Activated T-cell treated with anti-CD3 and anti-CD28 coated beads, Interleukin-2, amount 50 U/mL, for 1 hour (primary cell): ENCODE measurements around the gene OR1F1.
"Not testable (repeated sequence)": the region's sequence is repeated elsewhere in the genome, so short reads cannot be mapped to it uniquely, and the experiment has no call there.

Experiments
- DNase-seq: peaks from one replicate; pipeline ENCODE4 v3.0.0-alpha.2; 2020

Gene OR1F1

DNA sequence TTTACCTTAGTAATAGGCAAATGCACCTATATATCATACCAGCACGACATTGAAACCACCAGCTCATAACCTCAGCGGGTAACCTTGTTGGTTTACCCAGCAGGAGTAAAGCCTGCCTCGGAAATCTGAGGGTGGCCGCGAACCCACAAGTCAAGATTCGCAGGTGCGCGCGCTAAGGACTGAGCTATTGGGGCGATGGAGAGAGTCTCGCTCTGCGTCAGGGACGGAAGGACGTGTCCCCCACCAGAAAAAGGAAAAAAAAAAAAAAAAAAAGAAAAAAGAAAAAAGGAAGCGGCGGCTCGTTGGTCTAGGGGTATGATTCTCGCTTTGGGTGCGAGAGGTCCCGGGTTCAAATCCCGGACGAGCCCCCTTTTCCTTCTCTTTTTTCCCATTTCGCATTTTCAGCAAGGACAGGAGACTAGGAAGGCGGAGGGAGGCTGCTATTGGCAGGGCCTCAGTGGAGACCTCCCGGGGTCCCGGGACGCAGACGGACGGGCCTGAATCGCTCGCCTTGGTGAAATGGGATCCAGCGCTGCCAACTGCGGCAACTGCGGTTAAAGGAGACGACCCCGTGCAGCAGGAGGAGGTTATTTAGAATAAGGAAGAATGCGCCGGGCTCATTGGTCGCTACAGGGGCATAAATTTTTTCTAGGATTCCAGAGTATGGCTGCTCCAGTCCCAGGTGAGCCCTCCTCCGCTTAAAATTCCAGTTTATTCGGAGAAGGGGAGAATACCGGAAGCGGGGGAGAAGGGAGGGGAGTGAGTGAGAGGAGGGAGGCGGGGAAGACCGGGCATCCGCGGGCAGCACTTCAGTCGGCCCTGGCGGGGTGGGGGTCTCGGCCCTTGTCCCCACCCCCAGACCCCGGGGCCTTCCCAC is at the start of gene OR1F1:
Gene OR1F1, plus strand, starts transcription at position 407 of the 877 bp plus-strand sequence.
- DNase-seq = peak; percentile 61

- DNase-seq = no peak
These were observed 49.7 kb upstream of the OR1F1 start for GRCh38 chr16:3138342-3138741.

GRCh38 chr16:3138823-3139426 is 49.1 kb upstream of the OR1F1 start:
- DNase-seq = no peak

GRCh38 chr16:3139561-3139960 is 48.4 kb upstream of the OR1F1 start:
- not testable (repeated sequence) for DNase-seq

DNA sequence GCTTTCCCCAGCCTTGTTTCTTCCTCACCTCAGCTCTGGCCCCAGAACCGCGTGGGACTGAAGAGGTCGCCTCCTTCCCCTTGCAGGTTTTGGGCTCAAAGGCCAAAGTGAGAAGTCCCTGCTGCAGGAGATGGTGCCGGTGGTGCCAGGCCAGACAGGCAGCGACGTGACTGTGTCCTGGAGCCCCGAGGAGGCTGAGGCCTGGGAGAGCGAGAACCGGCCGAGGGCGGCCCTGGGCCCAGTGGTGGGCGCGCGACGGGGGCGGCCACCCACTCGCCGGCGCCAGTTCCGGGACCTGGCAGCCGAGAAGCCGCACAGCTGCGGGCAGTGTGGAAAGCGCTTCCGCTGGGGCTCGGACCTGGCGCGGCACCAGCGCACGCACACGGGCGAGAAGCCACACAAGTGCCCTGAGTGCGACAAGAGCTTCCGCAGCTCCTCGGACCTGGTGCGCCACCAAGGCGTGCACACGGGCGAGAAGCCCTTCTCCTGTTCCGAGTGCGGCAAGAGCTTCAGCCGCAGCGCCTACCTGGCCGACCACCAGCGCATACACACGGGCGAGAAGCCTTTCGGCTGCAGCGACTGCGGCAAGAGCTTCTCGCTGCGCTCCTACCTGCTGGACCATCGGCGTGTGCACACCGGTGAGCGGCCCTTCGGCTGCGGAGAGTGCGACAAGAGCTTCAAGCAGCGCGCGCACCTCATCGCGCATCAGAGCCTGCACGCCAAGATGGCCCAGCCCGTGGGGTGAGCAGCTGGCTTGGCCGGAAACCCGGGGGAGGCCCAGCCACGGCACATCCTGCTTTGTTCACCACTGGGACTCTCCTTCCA is 47.2 kb upstream of the OR1F1 start:
- DNase-seq = no peak

DNA sequence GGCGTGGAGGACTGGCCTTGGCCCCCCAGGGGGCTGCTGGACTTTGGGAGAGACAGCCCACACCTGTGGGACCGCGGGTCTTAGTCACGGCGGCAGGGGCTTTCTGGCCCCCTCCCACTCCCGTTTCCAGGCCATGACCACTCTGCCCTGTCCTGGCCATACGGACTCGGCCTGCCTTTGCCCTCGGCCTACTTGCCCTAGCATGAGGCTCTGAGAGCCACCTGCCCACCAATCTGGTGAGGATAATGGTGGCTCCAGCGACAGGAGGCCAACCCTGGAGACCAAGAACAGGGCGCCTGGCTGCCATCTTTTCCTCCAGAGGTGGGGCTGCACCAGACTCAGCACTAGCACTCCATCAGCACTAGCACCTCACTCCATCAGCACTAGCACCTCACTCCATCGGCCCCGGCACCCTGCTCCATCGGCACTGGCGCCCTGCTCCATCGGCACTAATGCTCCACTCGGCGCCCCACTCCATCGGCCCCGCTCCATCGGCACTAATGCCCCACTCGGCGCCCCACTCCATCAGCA is 46.2 kb upstream of the OR1F1 start:
- no peak for DNase-seq

DNA sequence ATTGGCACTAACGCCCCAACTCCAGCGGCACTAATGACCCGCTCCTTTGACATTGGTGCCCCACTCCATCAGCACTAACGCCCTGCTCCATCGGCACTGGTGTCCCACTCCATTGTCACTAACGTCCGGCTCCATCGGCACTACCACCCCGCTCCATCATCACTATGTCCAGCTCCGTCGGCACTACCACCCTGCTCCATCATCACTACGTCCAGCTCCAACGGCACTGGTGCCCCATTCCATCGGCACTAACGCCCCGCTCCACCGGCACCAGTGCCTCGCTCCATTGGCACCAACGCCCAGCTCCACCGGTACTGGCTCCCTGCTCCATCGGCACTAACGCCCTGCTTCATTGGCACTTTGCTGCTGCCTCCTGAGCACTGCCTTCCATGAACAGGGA is 45.7 kb upstream of the OR1F1 start:
- DNase-seq = no peak

- DNase-seq = no peak
These were observed 45.2 kb upstream of the OR1F1 start for GRCh38 chr16:3142770-3143169.

DNA sequence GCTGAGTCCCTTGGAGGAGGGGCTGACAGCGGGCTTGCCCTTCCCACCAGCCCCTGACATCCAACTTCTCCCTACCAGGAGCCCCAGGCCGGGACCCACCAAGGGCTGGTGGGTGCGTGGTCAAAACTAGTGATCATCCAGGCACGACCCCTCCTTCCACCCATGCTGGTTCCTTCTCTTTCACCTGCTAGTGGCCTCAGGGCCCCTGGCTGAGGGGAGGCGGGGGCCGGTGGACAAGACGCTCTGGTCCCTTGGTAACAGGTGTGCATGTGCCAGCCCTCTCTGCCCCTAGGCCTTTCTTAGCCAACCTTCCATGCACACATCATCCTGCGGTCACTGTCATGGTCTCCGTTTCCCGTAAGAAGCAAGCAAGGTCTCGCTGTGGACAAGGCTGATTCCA is 44.8 kb upstream of the OR1F1 start:
- DNase-seq = no peak

DNA sequence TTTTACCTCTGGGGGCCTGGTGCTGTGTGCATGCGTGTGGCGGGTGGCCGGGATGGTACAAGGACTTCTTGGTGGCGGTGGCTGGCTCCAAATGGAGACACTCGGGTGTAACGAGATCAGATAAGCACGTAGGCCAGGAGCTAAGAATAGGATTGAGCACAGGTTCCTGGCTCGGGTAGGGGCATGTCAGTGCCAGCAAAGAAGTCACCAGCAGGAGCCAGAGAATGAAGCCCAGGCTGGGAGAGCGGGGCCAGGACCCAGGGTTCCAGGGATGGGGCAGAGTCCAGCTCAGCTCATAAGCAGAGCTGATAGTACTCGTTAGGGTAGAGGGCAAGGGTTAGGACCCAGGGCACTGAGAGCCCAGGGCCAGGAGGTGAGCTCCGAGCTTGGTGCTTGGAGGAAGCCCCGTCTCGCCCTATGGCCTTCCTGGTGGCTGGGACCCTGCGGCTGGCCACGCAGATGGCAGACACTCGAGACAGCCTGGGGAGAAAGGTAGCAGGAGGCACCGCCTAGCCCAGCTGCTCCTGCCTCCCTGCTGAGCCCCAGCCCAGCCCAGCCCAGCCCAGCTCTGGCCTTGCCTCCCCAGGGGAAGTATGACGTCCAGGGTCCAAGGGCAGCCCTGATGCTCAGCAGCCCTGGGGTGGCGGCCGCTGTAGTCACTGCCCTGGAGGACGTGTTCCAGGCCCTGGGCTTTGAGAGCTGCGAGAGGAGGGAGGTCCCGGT is 44.2 kb upstream of the OR1F1 start:
- no peak for DNase-seq

GRCh38 chr16:3144321-3144983 is 43.6 kb upstream of the OR1F1 start:
- no peak for DNase-seq

- no peak for DNase-seq
These were observed 42.9 kb upstream of the OR1F1 start for GRCh38 chr16:3145151-3145550.

GRCh38 chr16:3145660-3146059 is 42.3 kb upstream of the OR1F1 start:
- DNase-seq = no peak

DNA sequence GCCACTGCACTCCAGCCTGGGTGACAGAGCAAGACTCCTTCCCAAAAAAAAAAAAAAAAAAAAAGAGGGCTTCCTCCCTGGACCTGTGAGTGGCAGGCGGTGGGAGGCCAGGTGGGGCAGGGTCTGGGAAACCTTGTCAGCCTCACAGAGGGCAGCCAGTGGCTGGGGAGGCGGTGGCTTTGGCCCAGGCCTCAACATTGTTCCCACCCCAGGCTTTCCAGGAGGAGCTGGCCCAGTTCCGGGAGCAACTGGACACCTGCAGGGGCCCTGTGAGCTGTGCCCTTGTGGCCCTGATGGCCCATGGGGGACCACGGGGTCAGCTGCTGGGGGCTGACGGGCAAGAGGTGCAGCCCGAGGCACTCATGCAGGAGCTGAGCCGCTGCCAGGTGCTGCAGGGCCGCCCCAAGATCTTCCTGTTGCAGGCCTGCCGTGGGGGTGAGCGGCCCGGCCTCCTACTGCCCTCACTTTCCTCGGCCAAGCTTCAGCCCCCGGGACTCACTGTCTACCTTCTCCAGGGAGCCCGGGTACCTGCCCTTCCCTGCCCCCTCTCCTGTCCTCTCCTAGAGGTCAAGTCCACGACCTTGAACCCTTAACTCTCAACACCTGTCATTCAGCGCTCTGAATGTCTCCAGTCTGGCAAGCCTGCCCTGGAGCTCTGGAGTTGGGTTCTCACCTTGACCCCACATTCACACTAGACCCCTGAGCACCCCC is 40.8 kb upstream of the OR1F1 start:
- DNase-seq = no peak

- no peak for DNase-seq
These were observed 40.3 kb upstream of the OR1F1 start for GRCh38 chr16:3147757-3148104.

DNA sequence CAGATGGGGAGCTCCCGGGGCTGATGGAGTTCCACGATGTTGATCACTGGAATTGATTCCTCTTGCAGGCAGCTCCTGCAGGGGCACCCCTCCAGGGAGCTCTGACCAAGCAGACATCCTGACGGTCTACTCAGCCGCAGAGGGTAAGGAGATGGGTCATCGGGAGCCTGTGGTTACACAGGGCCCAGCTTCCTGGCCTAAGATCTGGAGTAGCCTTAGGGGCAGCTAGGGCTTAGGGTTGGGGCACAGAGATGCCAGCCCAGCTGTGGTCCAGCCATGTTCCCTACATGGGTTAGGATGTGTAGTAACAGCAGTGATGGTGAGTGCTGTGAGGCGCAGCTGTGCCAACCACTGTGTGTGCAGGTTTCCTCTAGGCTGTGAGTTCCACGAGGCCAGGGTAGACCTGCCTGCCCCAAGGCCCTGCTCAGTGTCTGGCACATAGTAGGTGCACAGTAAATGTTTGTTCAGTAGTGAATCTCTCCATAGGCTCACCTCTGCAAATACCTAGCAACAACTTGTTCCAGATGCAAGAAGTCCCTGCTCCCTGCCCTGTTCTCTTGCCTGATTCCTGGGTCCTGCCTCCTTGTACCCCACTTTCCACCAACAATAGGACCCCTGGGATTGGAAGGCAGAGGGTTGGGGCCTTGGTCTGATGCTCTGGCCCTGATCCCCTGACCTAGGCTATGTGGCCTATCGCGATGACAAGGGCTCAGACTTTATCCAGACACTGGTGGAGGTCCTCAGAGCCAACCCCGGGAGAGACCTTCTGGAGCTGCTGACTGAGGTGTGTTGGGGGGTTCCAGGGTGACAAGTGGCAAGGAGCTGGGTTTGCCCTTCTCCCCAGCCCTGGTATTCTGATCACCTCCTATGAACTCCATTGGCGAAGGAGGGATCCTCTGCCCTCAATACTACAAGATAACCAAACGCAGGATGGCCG is 39.5 kb upstream of the OR1F1 start:
- no peak for DNase-seq

DNA sequence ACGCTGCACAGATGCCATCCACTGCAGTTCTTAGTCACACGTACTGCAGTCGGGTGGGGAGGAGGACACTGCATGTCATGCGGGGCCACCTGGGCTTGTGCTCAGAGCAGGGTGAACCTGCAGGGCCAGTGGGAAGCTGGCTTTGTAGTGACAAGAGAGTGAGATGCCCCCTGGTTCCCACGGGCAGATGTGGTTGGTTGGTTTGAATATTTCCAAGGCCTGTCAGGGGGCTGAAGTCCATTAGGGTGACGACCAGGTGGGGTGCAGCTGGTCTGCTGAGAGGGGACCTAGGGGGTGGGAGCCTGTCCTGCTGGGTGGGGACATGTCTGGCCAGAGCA is 38.8 kb upstream of the OR1F1 start:
- DNase-seq = no peak

GRCh38 chr16:3149630-3150345 is 38.2 kb upstream of the OR1F1 start:
- peak; percentile 63 for DNase-seq

- peak; percentile 100 for DNase-seq
These were observed 37.4 kb upstream of the OR1F1 start for GRCh38 chr16:3150346-3151218.
